Liver (tissue), 9 donors: ENCODE measurements around the gene EXOC6. TPM values are rescaled to one million over a fixed set of nuclear protein-coding genes. Genes with fewer than 3 reads are reported as not detected.
A peak's percentile ranks its signal among the peaks of the same experiment; 100 is the strongest.

ENCODE experiments used
- DNase-seq: peaks from one replicate; pipeline ENCODE4 v3.0.0-alpha.2; 2017; ENCODE audit warnings: low spot score
- H3K27ac ChIP-seq, 2 donors: one replicate each; pipeline ENCODE4 v1.7.0; 2013; ENCODE audit warnings: inconsistent platforms in 2 of 2, low read length in 2 of 2, control low read depth in 1 of 2, low read depth in 1 of 2, mild to moderate bottlenecking in 1 of 2
- H3K27me3 ChIP-seq, 4 donors: one replicate each; pipeline versions ENCODE4 v1.6.1 to v1.7.0; 2013; ENCODE audit warnings: low read length in 3 of 4, inconsistent platforms in 1 of 4, mild to moderate bottlenecking in 1 of 4, moderate library complexity in 1 of 4; ENCODE audit not compliant: control insufficient read depth in 4 of 4, insufficient read depth in 4 of 4
- H3K36me3 ChIP-seq, 4 donors: one replicate each; pipeline versions ENCODE4 v1.6.1 to v1.7.0; 2013; ENCODE audit warnings: low read length in 3 of 4, mild to moderate bottlenecking in 3 of 4, low read depth in 1 of 4, moderate library complexity in 1 of 4; ENCODE audit not compliant: control insufficient read depth in 4 of 4, insufficient read depth in 3 of 4
- H3K4me1 ChIP-seq, 4 donors: one replicate each; pipeline versions ENCODE4 v1.6.1 to v1.7.0; 2013; ENCODE audit warnings: low read length in 3 of 4, mild to moderate bottlenecking in 3 of 4, moderate library complexity in 1 of 4; ENCODE audit not compliant: control insufficient read depth in 4 of 4, insufficient read depth in 4 of 4
- H3K4me3 ChIP-seq, 3 donors: one replicate each; pipeline versions ENCODE4 v1.6.1 to v1.7.0; 2013; ENCODE audit warnings: low read length in 3 of 3, control low read depth in 1 of 3, low read depth in 1 of 3, mild to moderate bottlenecking in 1 of 3
- H3K9ac ChIP-seq, 2 donors: one replicate each; pipeline ENCODE4 v1.7.0; 2013; ENCODE audit warnings: low read length in 2 of 2, mild to moderate bottlenecking in 2 of 2, moderate library complexity in 2 of 2, control low read depth in 1 of 2, low read depth in 1 of 2
- H3K9me3 ChIP-seq, 4 donors: one replicate each; pipeline versions ENCODE4 v1.6.1 to v1.7.0; 2013; ENCODE audit warnings: low read length in 3 of 4; ENCODE audit not compliant: control insufficient read depth in 4 of 4
- EGR1 ChIP-seq, 2 donors: IDR thresholded peaks; 2 replicates each; pipeline ENCODE4 v1.6.1; 2016 to 2018; ENCODE audit warnings: antibody characterized with exemption in 2 of 2, low read depth in 2 of 2
- FOXA1 ChIP-seq: IDR thresholded peaks from 2 replicates; pipeline ENCODE4 v1.6.1; 2016; ENCODE audit warnings: antibody characterized with exemption
- GABPA ChIP-seq, 2 donors: IDR thresholded peaks in 1 of 2; conservative IDR thresholded peaks in 1 of 2; 2 replicates each; pipeline ENCODE4 v1.6.1; 2016; ENCODE audit warnings: antibody characterized with exemption in 2 of 2, mild to moderate bottlenecking in 1 of 2, moderate library complexity in 1 of 2
- HNF4A ChIP-seq, 2 donors: conservative IDR thresholded peaks; 2 replicates each; pipeline ENCODE4 v1.6.1; 2016; ENCODE audit warnings: antibody characterized with exemption in 2 of 2, mild to moderate bottlenecking in 2 of 2
- JUND ChIP-seq, 2 donors: IDR thresholded peaks; 2 replicates each; pipeline ENCODE4 v1.6.1; 2016; ENCODE audit warnings: antibody characterized with exemption in 2 of 2
- NR2F2 ChIP-seq: IDR thresholded peaks from 2 replicates; pipeline ENCODE4 v1.6.1; 2016; ENCODE audit warnings: antibody characterized with exemption
- RAD21 ChIP-seq, 2 donors: IDR thresholded peaks; 2 replicates each; pipeline ENCODE4 v1.6.1; 2016; ENCODE audit warnings: antibody characterized with exemption in 2 of 2, mild to moderate bottlenecking in 2 of 2
- SP1 ChIP-seq: IDR thresholded peaks from 2 replicates; pipeline ENCODE4 v1.6.1; 2018; ENCODE audit warnings: antibody characterized with exemption, mild to moderate bottlenecking
- ZBTB33 ChIP-seq: IDR thresholded peaks from 2 replicates; pipeline ENCODE4 v1.6.1; 2016; ENCODE audit warnings: antibody characterized with exemption
- WGBS: extraction: QIAGEN DNeasy Blood & Tissue Kit; methylation state at CpG from one replicate; pipeline ENCODE4 v1.1.7; 2013; 5-methylcytosine and 5-hydroxymethylcytosine counted together
- polyA plus RNA-seq, 2 donors: library from polyadenylated mRNA; stranded (reverse) in 1 of 2; unstranded in 1 of 2; fragments of 200-250 nt in 1 of 2; fragments of >200 nt in 1 of 2; fragmentation: Nextera tagmentation in 1 of 2; extraction: Ambion mirVana in 1 of 2; gene quantifications; one replicate each; pipeline versions ENCODE4 v1.2.1 to v1.2.3, GENCODE V29; 2013 to 2015
- total RNA-seq, 2 donors: library from RNA; depleted of rRNA; stranded (reverse); fragments of >200 nt; gene quantifications; one replicate each; pipeline ENCODE4 v1.2.3, GENCODE V29; 2014
- TF ChIP-seq, protein P1 (sequence below): fragments of 150-350 bp; IDR thresholded peaks from 2 replicates; pipeline ENCODE4 v1.5.1; 2017; ENCODE audit warnings: improper control_type of control experiment, low read depth, low read length; ENCODE audit not compliant: missing input control
- TF ChIP-seq, protein P2 (sequence below): IDR thresholded peaks from 2 replicates; pipeline ENCODE4 v1.6.1; 2016; ENCODE audit warnings: antibody characterized with exemption
- TF ChIP-seq, protein P3 (sequence below): IDR thresholded peaks from 2 replicates; pipeline ENCODE4 v1.6.1; 2016; ENCODE audit warnings: antibody characterized with exemption, mild to moderate bottlenecking
- donor health status: healthy.
- donor health status: healthy.
- donor health status: healthy.
- donor health status: healthy.
- donor health status: healthy.

EXOC6 gene
- total and polyA plus RNA-seq, 4 donors, result 6.5 to 35.4 (median 8.4) TPM

GRCh38 chr10:93039721-93040120 is 191.4 kb downstream of the EXOC6 start:
- Histone ChIP-seq H3K4me3 (no peak overlapping the region), H3K4me1 (no peaks in the 10 kb centered on the region), H3K27ac (no peak overlapping the region), H3K27me3 (no peaks in the 10 kb centered on the region), H3K9ac (no peak overlapping the region), H3K36me3 (no peaks in the 10 kb centered on the region), H3K9me3 (no peaks in the 10 kb centered on the region)
- 25% methylated on average over 3 of the region's 3 CpGs for WGBS
- no peak for DNase-seq
- no peak for TF ChIP-seq GABPA (IDR thresholded peaks at IDR 0.05 in 1 of 2, conservative IDR thresholded peaks at IDR 0.05 in 1 of 2)
- TF ChIP-seq, protein P1, sequence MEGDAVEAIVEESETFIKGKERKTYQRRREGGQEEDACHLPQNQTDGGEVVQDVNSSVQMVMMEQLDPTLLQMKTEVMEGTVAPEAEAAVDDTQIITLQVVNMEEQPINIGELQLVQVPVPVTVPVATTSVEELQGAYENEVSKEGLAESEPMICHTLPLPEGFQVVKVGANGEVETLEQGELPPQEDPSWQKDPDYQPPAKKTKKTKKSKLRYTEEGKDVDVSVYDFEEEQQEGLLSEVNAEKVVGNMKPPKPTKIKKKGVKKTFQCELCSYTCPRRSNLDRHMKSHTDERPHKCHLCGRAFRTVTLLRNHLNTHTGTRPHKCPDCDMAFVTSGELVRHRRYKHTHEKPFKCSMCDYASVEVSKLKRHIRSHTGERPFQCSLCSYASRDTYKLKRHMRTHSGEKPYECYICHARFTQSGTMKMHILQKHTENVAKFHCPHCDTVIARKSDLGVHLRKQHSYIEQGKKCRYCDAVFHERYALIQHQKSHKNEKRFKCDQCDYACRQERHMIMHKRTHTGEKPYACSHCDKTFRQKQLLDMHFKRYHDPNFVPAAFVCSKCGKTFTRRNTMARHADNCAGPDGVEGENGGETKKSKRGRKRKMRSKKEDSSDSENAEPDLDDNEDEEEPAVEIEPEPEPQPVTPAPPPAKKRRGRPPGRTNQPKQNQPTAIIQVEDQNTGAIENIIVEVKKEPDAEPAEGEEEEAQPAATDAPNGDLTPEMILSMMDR, result peak; percentile 53
- no peak for TF ChIP-seq HNF4A (conservative IDR thresholded peaks at IDR 0.05)
- TF ChIP-seq EGR1 (IDR thresholded peaks at IDR 0.05; ENCODE audit: low read depth in 2 of 2), result no peak
- TF ChIP-seq RAD21 (IDR thresholded peaks at IDR 0.05), result peak; percentile 88 to 92

- 96% methylated on average over 3 of the region's 3 CpGs for WGBS
- Histone ChIP-seq H3K9ac (no peak overlapping the region), H3K36me3 (peaks cover 0 to 3% (median 2%) of the 10 kb centered on the region in 4 donors), H3K27ac (no peak overlapping the region), H3K27me3 (no peaks in the 10 kb centered on the region), H3K4me3 (no peak overlapping the region), H3K4me1 (no peaks in the 10 kb centered on the region), H3K9me3 (no peaks in the 10 kb centered on the region)
- no peak for TF ChIP-seq FOXA1
- TF ChIP-seq RAD21 (IDR thresholded peaks at IDR 0.05), result no peak
- TF ChIP-seq, protein P2, sequence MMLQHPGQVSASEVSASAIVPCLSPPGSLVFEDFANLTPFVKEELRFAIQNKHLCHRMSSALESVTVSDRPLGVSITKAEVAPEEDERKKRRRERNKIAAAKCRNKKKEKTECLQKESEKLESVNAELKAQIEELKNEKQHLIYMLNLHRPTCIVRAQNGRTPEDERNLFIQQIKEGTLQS, result no peak
- TF ChIP-seq, protein P3, sequence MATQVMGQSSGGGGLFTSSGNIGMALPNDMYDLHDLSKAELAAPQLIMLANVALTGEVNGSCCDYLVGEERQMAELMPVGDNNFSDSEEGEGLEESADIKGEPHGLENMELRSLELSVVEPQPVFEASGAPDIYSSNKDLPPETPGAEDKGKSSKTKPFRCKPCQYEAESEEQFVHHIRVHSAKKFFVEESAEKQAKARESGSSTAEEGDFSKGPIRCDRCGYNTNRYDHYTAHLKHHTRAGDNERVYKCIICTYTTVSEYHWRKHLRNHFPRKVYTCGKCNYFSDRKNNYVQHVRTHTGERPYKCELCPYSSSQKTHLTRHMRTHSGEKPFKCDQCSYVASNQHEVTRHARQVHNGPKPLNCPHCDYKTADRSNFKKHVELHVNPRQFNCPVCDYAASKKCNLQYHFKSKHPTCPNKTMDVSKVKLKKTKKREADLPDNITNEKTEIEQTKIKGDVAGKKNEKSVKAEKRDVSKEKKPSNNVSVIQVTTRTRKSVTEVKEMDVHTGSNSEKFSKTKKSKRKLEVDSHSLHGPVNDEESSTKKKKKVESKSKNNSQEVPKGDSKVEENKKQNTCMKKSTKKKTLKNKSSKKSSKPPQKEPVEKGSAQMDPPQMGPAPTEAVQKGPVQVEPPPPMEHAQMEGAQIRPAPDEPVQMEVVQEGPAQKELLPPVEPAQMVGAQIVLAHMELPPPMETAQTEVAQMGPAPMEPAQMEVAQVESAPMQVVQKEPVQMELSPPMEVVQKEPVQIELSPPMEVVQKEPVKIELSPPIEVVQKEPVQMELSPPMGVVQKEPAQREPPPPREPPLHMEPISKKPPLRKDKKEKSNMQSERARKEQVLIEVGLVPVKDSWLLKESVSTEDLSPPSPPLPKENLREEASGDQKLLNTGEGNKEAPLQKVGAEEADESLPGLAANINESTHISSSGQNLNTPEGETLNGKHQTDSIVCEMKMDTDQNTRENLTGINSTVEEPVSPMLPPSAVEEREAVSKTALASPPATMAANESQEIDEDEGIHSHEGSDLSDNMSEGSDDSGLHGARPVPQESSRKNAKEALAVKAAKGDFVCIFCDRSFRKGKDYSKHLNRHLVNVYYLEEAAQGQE, result no peak
- no peak for TF ChIP-seq EGR1 (IDR thresholded peaks at IDR 0.05; ENCODE audit: low read depth in 2 of 2)
- no peak for TF ChIP-seq NR2F2
- no peak for DNase-seq
These were observed 206.2 kb downstream of the EXOC6 start for GRCh38 chr10:93054486-93054885.

DNA sequence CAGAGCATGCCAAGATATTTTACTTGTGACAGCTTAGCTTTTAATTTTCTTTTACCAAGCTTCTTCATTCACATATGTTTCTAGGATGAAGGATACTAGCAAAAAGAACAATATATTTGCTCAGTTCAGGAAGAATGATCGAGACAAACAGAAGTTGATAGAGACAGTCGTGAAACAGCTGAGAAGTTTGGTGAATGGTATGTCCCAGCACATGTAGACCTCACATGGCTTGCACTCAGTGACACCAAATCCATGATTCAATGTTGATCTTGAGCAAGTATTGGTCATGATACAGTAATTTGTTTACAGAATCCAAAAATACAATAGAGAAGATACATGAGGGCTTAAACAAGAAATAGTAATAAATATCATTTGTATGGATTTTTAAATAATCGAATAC is 209.8 kb downstream of the EXOC6 start:
- Histone ChIP-seq H3K4me3 (no peak overlapping the region), H3K27ac (no peak overlapping the region), H3K27me3 (peaks cover 0 to 5% (median 2%) of the 10 kb centered on the region in 4 donors), H3K9me3 (no peaks in the 10 kb centered on the region), H3K9ac (no peak overlapping the region), H3K4me1 (peaks cover 7 to 30% (median 17%) of the 10 kb centered on the region in 4 donors), H3K36me3 (peaks cover 0 to 4% (median 1%) of the 10 kb centered on the region in 4 donors)
- DNase-seq, result no peak
- 95% methylated on average over 3 of the region's 3 CpGs for WGBS
- TF ChIP-seq SP1, result no peak
- TF ChIP-seq ZBTB33, result no peak
- TF ChIP-seq GABPA (IDR thresholded peaks at IDR 0.05 in 1 of 2, conservative IDR thresholded peaks at IDR 0.05 in 1 of 2), result no peak
- no peak for TF ChIP-seq RAD21 (IDR thresholded peaks at IDR 0.05)
- TF ChIP-seq, protein P1, result no peak
- TF ChIP-seq, protein P2, result no peak
- no peak for TF ChIP-seq FOXA1
- no peak for TF ChIP-seq JUND (IDR thresholded peaks at IDR 0.05)
